KMS-11 (cell line): Measurements from ENCODE around the gene RAB7B.

ENCODE experiments used
- H2AFZ ChIP-seq: fragments of 200-600 bp; sonication (generic); 2 replicates; pipeline ENCODE4 v1.6.1; 2016; ENCODE audit warnings: antibody characterized with exemption, mixed run types, low read depth
- H3K27ac ChIP-seq: fragments of 200-600 bp; sonication (generic); 2 replicates; pipeline ENCODE4 v1.6.1; 2016; ENCODE audit warnings: mild to moderate bottlenecking, mixed run types
- H3K27me3 ChIP-seq: fragments of 200-600 bp; sonication (generic); 2 replicates; pipeline ENCODE4 v1.6.1; 2017; ENCODE audit warnings: mild to moderate bottlenecking, low read depth, mixed run types, moderate library complexity; ENCODE audit not compliant: insufficient read depth
- H3K36me3 ChIP-seq: fragments of 200-600 bp; sonication (generic); 2 replicates; pipeline ENCODE4 v1.6.1; 2017; ENCODE audit warnings: mild to moderate bottlenecking, mixed run types; ENCODE audit not compliant: insufficient read depth
- H3K4me1 ChIP-seq: fragments of 200-600 bp; sonication (generic); 2 replicates; pipeline ENCODE4 v1.6.1; 2016; ENCODE audit warnings: mild to moderate bottlenecking, low read depth, mixed run types; ENCODE audit not compliant: poor library complexity, severe bottlenecking
- H3K4me2 ChIP-seq: fragments of 200-600 bp; sonication (generic); 2 replicates; pipeline ENCODE4 v1.7.0; 2016; ENCODE audit warnings: mild to moderate bottlenecking, mixed run types
- H3K4me3 ChIP-seq: fragments of 200-600 bp; sonication (generic); IDR thresholded peaks from 2 replicates; pipeline ENCODE4 v1.6.1; 2017; ENCODE audit warnings: low read depth, low read length, mixed read lengths; ENCODE audit not compliant: insufficient read depth
- H3K79me2 ChIP-seq: fragments of 200-600 bp; sonication (generic); 2 replicates; pipeline ENCODE4 v1.6.1; 2016; ENCODE audit warnings: low read depth, mixed run types; ENCODE audit not compliant: insufficient read depth
- H3K9ac ChIP-seq: fragments of 200-600 bp; sonication (generic); 2 replicates; pipeline ENCODE4 v1.6.1; 2016; ENCODE audit warnings: mild to moderate bottlenecking, mixed run types
- H4K20me1 ChIP-seq: fragments of 200-600 bp; sonication (generic); 2 replicates; pipeline ENCODE4 v1.6.1; 2016; ENCODE audit warnings: mild to moderate bottlenecking, mixed run types; ENCODE audit not compliant: insufficient read depth
- TF ChIP-seq, protein P1 (sequence below): fragments of 200-600 bp; sonication (generic); conservative IDR thresholded peaks from 2 replicates; pipeline ENCODE4 v1.6.1; 2017; ENCODE audit warnings: low read depth, mild to moderate bottlenecking, antibody characterized with exemption, low read length, moderate library complexity, mixed read lengths

RAB7B gene

DNA sequence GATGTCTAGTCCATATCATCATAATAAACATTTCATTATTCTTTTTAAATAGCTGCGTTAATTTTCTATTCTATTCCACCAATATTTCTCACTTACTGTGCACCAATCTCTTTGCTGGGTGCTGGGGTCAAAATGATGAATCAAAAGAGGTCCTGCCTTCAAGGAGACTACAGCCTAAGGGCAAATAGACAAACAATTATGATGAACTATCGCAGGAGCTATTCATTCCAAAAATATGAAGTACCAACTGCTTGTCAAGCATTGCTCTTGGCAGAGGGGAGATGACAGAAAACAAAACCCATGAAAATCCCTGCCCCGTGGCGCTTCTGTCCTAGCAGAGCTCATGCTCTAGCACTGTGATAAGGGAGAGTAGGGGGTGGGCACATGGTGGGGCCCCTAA, 31.1 kb downstream of the RAB7B start:
- Histone ChIP-seq H3K4me1 (no peaks in the 10 kb centered on the region), H3K4me3 (no peak overlapping the region)

DNA sequence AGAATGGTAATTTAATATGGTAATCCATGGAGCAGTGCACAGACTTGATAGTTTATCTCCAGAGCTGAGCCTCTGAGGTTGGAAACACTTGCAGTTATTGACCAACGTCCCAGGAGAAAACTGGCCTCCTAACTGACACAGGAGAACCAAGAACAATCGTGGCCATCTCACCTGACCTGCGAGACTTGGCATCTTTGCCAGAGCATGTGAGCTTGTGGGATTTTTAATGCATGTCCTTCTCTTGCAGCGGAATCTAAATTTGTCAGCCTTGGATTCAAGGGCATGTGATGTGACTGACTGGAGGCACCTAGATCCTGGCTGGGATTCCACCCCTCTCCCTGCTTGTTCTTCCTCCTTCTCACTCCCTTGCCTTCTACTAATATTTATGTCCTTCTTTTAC, 32.1 kb downstream of the RAB7B start:
- Histone ChIP-seq H3K36me3 (no peaks in the 10 kb centered on the region), H3K27ac (no peak overlapping the region), H3K27me3 (no peaks in the 10 kb centered on the region), H2AFZ (no peak overlapping the region), H3K79me2 (no peaks in the 10 kb centered on the region), H3K9ac (no peak overlapping the region), H3K4me2 (no peak overlapping the region), H3K4me1 (no peaks in the 10 kb centered on the region), H4K20me1 (no peaks in the 10 kb centered on the region), H3K4me3 (no peak overlapping the region)
- TF ChIP-seq, protein P1, sequence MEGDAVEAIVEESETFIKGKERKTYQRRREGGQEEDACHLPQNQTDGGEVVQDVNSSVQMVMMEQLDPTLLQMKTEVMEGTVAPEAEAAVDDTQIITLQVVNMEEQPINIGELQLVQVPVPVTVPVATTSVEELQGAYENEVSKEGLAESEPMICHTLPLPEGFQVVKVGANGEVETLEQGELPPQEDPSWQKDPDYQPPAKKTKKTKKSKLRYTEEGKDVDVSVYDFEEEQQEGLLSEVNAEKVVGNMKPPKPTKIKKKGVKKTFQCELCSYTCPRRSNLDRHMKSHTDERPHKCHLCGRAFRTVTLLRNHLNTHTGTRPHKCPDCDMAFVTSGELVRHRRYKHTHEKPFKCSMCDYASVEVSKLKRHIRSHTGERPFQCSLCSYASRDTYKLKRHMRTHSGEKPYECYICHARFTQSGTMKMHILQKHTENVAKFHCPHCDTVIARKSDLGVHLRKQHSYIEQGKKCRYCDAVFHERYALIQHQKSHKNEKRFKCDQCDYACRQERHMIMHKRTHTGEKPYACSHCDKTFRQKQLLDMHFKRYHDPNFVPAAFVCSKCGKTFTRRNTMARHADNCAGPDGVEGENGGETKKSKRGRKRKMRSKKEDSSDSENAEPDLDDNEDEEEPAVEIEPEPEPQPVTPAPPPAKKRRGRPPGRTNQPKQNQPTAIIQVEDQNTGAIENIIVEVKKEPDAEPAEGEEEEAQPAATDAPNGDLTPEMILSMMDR, result no peak

More for the DNA sequence above, 31.1 kb downstream of the RAB7B start:
- TF ChIP-seq, protein P1, result no peak
- H3K27me3 ChIP-seq, result no peaks in the 10 kb centered on the region
- H3K4me2 ChIP-seq, result no peak overlapping the region
- no peaks in the 10 kb centered on the region for H3K36me3 ChIP-seq
- H3K9ac ChIP-seq, result no peak overlapping the region
- H3K27ac ChIP-seq, result no peak overlapping the region
- no peak overlapping the region for H2AFZ ChIP-seq
- no peaks in the 10 kb centered on the region for H3K79me2 ChIP-seq
- no peaks in the 10 kb centered on the region for H4K20me1 ChIP-seq

DNA sequence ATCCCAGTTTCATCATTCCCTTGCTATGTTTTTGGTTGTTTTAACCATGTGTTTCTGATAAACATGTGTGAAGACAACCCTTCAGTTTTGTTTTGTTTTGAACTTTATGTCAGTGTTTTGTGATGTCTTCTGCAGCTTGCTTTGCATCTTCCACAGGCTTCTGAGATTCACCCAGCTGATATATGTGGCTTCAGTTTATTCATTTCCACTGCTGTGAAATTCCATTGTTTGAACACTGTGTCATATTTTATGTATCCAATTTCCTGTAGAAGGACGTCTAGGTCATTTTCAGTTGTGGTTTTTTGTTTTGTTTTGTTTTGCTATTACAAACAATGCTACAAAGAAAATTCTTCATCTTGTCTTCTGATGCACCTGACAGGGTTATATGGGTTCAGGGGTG, 32.7 kb downstream of the RAB7B start:
- Histone ChIP-seq H3K4me2 (no peak overlapping the region), H3K36me3 (no peaks in the 10 kb centered on the region), H3K79me2 (no peaks in the 10 kb centered on the region), H3K9ac (no peak overlapping the region), H3K27me3 (no peaks in the 10 kb centered on the region), H3K27ac (no peak overlapping the region), H4K20me1 (no peaks in the 10 kb centered on the region), H2AFZ (no peak overlapping the region), H3K4me1 (no peaks in the 10 kb centered on the region), H3K4me3 (no peak overlapping the region)
- TF ChIP-seq, protein P1, result no peak

DNA sequence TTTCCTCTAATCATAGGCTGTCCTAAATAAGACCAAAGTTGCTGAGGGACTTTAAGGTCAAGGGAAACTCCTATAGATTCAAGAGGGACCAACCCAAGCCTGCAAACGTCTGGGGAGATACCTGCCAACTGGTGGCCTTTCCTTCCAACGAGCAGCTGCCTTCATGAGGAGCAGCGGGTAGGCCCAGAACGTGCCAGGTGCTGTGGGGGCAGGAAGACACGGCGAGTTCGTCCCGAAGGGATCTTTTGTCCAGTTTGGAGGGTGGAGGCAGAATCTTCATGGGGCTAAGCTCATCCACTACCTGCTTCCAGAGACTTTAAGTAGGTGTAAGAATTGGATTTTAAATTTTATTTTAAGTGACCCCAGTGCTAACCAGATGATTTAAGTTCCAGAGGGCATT, 34.0 kb downstream of the RAB7B start:
- TF ChIP-seq, protein P1, result no peak
- Histone ChIP-seq H3K4me3 (no peak overlapping the region), H3K79me2 (no peaks in the 10 kb centered on the region), H3K9ac (no peak overlapping the region), H3K4me1 (no peaks in the 10 kb centered on the region), H3K27me3 (no peaks in the 10 kb centered on the region), H3K4me2 (no peak overlapping the region), H4K20me1 (no peaks in the 10 kb centered on the region), H2AFZ (no peak overlapping the region), H3K27ac (no peak overlapping the region), H3K36me3 (no peaks in the 10 kb centered on the region)
